Sigmoid colon (tissue), 7 donors: ENCODE results near the gene DTNA. TPM values are rescaled to one million over a fixed set of nuclear protein-coding genes. Genes with fewer than 3 reads are reported as not detected.

ENCODE experiments used
- DNase-seq: peaks from one replicate; pipeline ENCODE4 v3.0.0-alpha.2; 2019
- H3K27ac ChIP-seq, 4 donors: fragments of 200-600 bp; sonication (generic); one replicate each; pipeline ENCODE4 v1.5.1; 2016 to 2019; ENCODE audit warnings: mild to moderate bottlenecking in 1 of 4
- H3K27me3 ChIP-seq, 3 donors: fragments of 200-600 bp; sonication (generic); one replicate each; pipeline ENCODE4 v1.5.1; 2019; ENCODE audit warnings: mild to moderate bottlenecking in 1 of 3
- H3K36me3 ChIP-seq, 4 donors: fragments of 200-600 bp; sonication (generic); one replicate each; pipeline ENCODE4 v1.5.1; 2016 to 2019
- H3K4me1 ChIP-seq, 4 donors: fragments of 200-600 bp; sonication (generic); one replicate each; pipeline ENCODE4 v1.5.1; 2017 to 2019
- H3K4me3 ChIP-seq, 4 donors: fragments of 200-600 bp; sonication (generic); one replicate each; pipeline ENCODE4 v1.5.1; 2017 to 2019; ENCODE audit warnings: mild to moderate bottlenecking in 2 of 4, moderate library complexity in 1 of 4
- H3K9me3 ChIP-seq, 4 donors: fragments of 200-600 bp in 3 of 4; sonication (generic) in 3 of 4; one replicate each; pipeline versions ENCODE4 v1.5.1 to v1.6.1; 2013 to 2019
- EP300 ChIP-seq, 4 donors: sonication (generic); formaldehyde crosslinking; IDR thresholded peaks; one replicate each; pipeline ENCODE4 v1.6.1; 2017; ENCODE audit warnings: antibody characterized with exemption in 4 of 4
- POLR2A ChIP-seq, 2 donors: fragments of 450-650 bp; IDR thresholded peaks; one replicate each; pipeline ENCODE4 v1.6.1; 2016; ENCODE audit warnings: antibody characterized with exemption in 2 of 2, mild to moderate bottlenecking in 2 of 2, moderate library complexity in 2 of 2
- POLR2AphosphoS5 ChIP-seq, 4 donors: sonication (generic); formaldehyde crosslinking; IDR thresholded peaks; one replicate each; pipeline ENCODE4 v1.6.1; 2017; ENCODE audit warnings: antibody characterized with exemption in 4 of 4
- WGBS, 2 donors: extraction: QIAGEN DNeasy Blood & Tissue Kit; methylation state at CpG; one replicate each; pipeline ENCODE4 v1.1.7; 2013; 5-methylcytosine and 5-hydroxymethylcytosine counted together
- intact Hi-C: fragments of 100-400 bp; cut with DNase I; formaldehyde crosslinking; loops from one replicate; pipeline ENCODE4 v1.15.1; 2023
- polyA plus RNA-seq, 3 donors: library from polyadenylated mRNA; stranded (reverse); fragments of 200-250 nt; gene quantifications; one replicate each; pipeline ENCODE4 v1.2.3, GENCODE V29; 2013
- total RNA-seq, 4 donors: library from RNA; depleted of rRNA; stranded (reverse); fragments of >200 nt; gene quantifications; one replicate each; pipeline ENCODE4 v1.1.0, GENCODE V29; 2016
- TF ChIP-seq, protein P1 (sequence below), 4 experiments: fragments of 450-650 bp in 3 of 4; fragments of 200-600 bp in 1 of 4; IDR thresholded peaks; one replicate each; pipeline ENCODE4 v1.5.1; 2016 to 2019; ENCODE audit warnings: antibody characterized with exemption in 4 of 4, mild to moderate bottlenecking in 3 of 4, moderate library complexity in 2 of 4
- donor health status: healthy with polysubstance abuse.
- donor health status: Bipolar disorder and iron deficiency.
- donor health status: healthy.

DTNA gene
- total and polyA plus RNA-seq, 7 donors = 1.4 to 140 (median 71.9) TPM

DNA sequence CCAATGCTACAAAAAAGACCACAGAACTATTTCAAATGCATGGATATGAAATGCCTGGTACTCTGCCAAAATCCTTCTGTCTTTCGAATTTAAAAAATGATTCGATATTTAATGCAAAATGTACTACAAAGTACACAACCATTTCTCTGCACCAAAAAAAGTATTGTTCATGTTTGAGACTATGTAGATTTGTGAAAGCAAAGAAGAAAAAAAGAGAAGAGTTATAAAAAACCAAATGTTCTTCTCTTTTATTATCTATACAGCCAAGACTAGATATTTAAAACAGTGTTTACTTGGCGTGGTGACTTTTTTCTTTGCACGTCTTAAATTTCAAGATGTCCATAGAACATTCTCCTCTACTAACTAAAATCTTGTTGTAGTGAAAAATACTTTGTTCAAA lies 89.2 kb downstream of the DTNA start:
- H3K4me3 ChIP-seq = no peak overlapping the region
- no peak overlapping the region for H3K27ac ChIP-seq
- WGBS, 2 donors = 81 to 85% methylated on average over 4 of the region's 4 CpGs
- DNase-seq = no peak
- no peaks in the 10 kb centered on the region for H3K9me3 ChIP-seq
- intact Hi-C loops = loop anchor here (10.0 kb wide), 1 partner anchor 674 kb away; no protein-coding TSS in a partner anchor
- H3K36me3 ChIP-seq = no peaks in the 10 kb centered on the region
- TF ChIP-seq EP300 (IDR thresholded peaks at IDR 0.05) (no peak), POLR2A (IDR thresholded peaks at IDR 0.05) (no peak), POLR2AphosphoS5 (IDR thresholded peaks at IDR 0.05) (no peak)
- TF ChIP-seq, protein P1, sequence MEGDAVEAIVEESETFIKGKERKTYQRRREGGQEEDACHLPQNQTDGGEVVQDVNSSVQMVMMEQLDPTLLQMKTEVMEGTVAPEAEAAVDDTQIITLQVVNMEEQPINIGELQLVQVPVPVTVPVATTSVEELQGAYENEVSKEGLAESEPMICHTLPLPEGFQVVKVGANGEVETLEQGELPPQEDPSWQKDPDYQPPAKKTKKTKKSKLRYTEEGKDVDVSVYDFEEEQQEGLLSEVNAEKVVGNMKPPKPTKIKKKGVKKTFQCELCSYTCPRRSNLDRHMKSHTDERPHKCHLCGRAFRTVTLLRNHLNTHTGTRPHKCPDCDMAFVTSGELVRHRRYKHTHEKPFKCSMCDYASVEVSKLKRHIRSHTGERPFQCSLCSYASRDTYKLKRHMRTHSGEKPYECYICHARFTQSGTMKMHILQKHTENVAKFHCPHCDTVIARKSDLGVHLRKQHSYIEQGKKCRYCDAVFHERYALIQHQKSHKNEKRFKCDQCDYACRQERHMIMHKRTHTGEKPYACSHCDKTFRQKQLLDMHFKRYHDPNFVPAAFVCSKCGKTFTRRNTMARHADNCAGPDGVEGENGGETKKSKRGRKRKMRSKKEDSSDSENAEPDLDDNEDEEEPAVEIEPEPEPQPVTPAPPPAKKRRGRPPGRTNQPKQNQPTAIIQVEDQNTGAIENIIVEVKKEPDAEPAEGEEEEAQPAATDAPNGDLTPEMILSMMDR (IDR thresholded peaks at IDR 0.05) = no peak
- H3K4me1 ChIP-seq = peaks cover 0 to 33% (median 17%) of the 10 kb centered on the region in 4 donors
- H3K27me3 ChIP-seq = no peaks in the 10 kb centered on the region

DNA sequence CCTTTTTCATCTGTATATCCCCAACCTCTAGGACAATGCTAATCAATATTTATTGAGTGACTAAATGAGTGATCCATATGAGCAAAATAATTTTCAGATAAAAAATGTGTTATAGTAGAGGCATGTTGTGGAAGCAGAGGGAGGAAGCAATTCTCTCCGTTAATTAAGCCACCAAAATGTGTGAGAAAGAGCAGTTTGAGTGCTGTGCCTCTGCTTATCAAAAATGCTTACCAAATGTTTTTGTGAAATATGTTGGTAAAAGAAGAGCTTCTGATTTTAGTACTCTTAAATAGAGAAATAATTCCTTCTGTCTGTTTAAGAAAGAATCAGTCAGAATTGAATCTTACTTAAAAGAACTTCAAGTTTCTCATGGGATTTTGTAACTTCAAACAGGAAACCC lies 90.3 kb downstream of the DTNA start:
- Histone ChIP-seq H3K36me3 (no peaks in the 10 kb centered on the region), H3K27me3 (no peaks in the 10 kb centered on the region), H3K9me3 (no peaks in the 10 kb centered on the region), H3K4me3 (no peak overlapping the region), H3K27ac (no peak overlapping the region), H3K4me1 (peaks cover 0 to 22% (median 9%) of the 10 kb centered on the region in 4 donors)
- intact Hi-C loops = no loop called here
- no peak for TF ChIP-seq POLR2A (IDR thresholded peaks at IDR 0.05)
- TF ChIP-seq, protein P1 (IDR thresholded peaks at IDR 0.05) = no peak
- no peak for TF ChIP-seq POLR2AphosphoS5 (IDR thresholded peaks at IDR 0.05)
- no peak for TF ChIP-seq EP300 (IDR thresholded peaks at IDR 0.05)
- no peak for DNase-seq
- 90 to 93% methylated on average over 1 of the region's 1 CpG for WGBS, 2 donors

DNA sequence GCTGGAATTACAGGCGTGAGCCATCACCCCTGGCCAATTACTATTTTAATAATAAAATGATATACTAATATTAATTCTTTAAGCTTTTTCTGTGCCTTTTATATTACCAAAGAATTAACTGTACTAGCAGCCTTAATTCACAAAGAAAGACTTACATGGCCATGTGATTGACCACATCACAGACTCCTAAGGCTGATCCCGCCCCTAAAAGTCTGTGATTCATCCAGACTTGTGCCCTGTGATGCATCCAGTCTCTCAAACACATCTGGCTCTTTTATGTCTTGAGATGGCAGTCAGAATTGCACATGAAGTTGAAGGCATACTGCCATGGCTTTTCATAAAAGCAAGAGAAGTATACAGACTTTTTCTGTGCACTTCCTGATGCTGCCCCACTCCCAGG lies 91.7 kb downstream of the DTNA start:
- Histone ChIP-seq H3K36me3 (no peaks in the 10 kb centered on the region), H3K4me1 (peaks cover 0 to 12% (median 4%) of the 10 kb centered on the region in 4 donors), H3K27me3 (no peaks in the 10 kb centered on the region), H3K27ac (no peak overlapping the region), H3K4me3 (no peak overlapping the region), H3K9me3 (no peaks in the 10 kb centered on the region)
- TF ChIP-seq POLR2AphosphoS5 (IDR thresholded peaks at IDR 0.05) = no peak
- no peak for TF ChIP-seq EP300 (IDR thresholded peaks at IDR 0.05)
- no peak for TF ChIP-seq POLR2A (IDR thresholded peaks at IDR 0.05)
- TF ChIP-seq, protein P1 (IDR thresholded peaks at IDR 0.05) = no peak
- WGBS, 2 donors = 74 to 88% methylated on average over 2 of the region's 2 CpGs
- DNase-seq = no peak
- intact Hi-C loops = no loop called here

DNA sequence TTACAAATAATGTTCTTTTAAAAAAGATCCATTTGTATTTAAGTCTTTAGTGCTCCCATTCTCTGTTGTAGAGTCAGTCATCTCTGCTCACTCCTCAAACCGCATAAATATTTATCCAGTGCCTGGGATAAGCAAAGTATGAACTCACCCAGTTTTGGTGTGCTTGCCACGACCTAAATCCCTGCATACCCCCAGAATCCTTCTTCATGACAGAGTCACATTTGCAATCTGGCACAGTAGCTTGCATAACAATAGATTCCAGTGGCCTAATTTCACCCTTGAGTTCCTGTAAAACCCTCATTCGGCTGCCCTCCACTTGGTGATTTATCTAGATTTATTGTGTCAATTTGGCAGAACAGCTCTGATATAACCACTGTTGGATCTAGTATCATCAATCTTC lies 92.9 kb downstream of the DTNA start:
- Histone ChIP-seq H3K27ac (no peak overlapping the region), H3K4me3 (no peak overlapping the region), H3K36me3 (no peaks in the 10 kb centered on the region), H3K27me3 (no peaks in the 10 kb centered on the region), H3K9me3 (no peaks in the 10 kb centered on the region), H3K4me1 (peaks cover 0 to 12% (median 4%) of the 10 kb centered on the region in 4 donors)
- DNase-seq = no peak
- intact Hi-C loops = no loop called here
- TF ChIP-seq POLR2A (IDR thresholded peaks at IDR 0.05) (no peak), POLR2AphosphoS5 (IDR thresholded peaks at IDR 0.05) (no peak), EP300 (IDR thresholded peaks at IDR 0.05) (no peak)
- TF ChIP-seq, protein P1 (IDR thresholded peaks at IDR 0.05) = no peak
- WGBS, 2 donors = 56 to 63% methylated on average over 3 of the region's 3 CpGs

DNA sequence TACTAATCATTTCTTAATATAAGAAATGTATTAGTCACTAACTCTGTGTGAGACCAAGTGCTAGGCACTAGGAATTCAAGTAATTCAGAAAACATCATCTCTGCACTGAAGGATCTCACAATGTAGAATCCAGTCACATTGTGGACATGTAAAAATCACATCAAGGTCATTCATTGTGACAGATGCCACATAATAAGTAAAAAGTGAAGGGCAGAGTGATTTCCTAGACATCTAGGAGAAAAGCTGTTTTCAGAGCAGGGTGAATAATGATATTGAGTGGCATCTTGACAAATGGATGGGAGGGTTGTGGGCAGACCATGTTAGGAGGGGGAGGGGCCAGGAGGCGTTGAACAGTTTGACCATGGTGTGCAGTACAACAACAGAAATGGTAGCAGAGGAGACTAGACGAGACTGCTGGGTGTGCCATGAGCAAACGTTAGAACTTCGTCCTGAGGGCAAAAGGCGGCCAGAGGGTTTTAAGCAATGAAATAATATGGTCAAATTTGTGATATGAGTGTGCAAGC lies 93.8 kb downstream of the DTNA start:
- TF ChIP-seq POLR2A (IDR thresholded peaks at IDR 0.05) = no peak
- TF ChIP-seq, protein P1 (IDR thresholded peaks at IDR 0.05) = no peak
- no peak overlapping the region for H3K4me3 ChIP-seq
- no peak overlapping the region for H3K27ac ChIP-seq
- no peaks in the 10 kb centered on the region for H3K36me3 ChIP-seq
- WGBS, 2 donors = 63 to 84% methylated on average over 5 of the region's 5 CpGs
- intact Hi-C loops = no loop called here
- DNase-seq = no peak
- peaks cover 0 to 12% (median 4%) of the 10 kb centered on the region in 4 donors for H3K4me1 ChIP-seq
- H3K9me3 ChIP-seq = no peaks in the 10 kb centered on the region
- H3K27me3 ChIP-seq = no peaks in the 10 kb centered on the region
